Progenitor cell of endocrine pancreas (in vitro differentiated cells): Measurements from ENCODE around the gene MFN2. TPM values are rescaled to one million over a fixed set of nuclear protein-coding genes. Genes with fewer than 3 reads are reported as not detected.

Experiments used
- DNase-seq: peaks from one replicate; pipeline ENCODE4 v3.0.0; 2021; ENCODE audit warnings: low spot score; ENCODE audit not compliant: unreplicated experiment
- H3K27ac Mint-ChIP-seq: 2 replicates; pipeline ENCODE4 v1.8.0; 2021; ENCODE audit warnings: mild to moderate bottlenecking, moderate library complexity, mixed read lengths
- H3K27me3 Mint-ChIP-seq: 2 replicates; pipeline ENCODE4 v1.8.0; 2021; ENCODE audit warnings: mixed read lengths
- H3K36me3 Mint-ChIP-seq: 2 replicates; pipeline ENCODE4 v1.8.0; 2022; ENCODE audit warnings: mixed read lengths; ENCODE audit not compliant: insufficient read depth
- H3K4me1 Mint-ChIP-seq: 2 replicates; pipeline ENCODE4 v1.8.0; 2021; ENCODE audit warnings: low read depth, mixed read lengths
- H3K4me3 Mint-ChIP-seq: 2 replicates; pipeline ENCODE4 v1.8.0; 2021; ENCODE audit warnings: low read depth, mild to moderate bottlenecking, moderate library complexity, mixed read lengths
- H3K9me3 Mint-ChIP-seq: 2 replicates; pipeline ENCODE4 v1.8.0; 2021; ENCODE audit warnings: low read depth, mixed read lengths
- CTCF ChIP-seq: fragments of 200-600 bp; sonication (generic); IDR thresholded peaks from one replicate; pipeline ENCODE4 v1.5.0; 2021; ENCODE audit warnings: antibody characterized with exemption, mild to moderate bottlenecking; ENCODE audit not compliant: unreplicated experiment
- total RNA-seq: library from RNA; stranded (reverse); gene quantifications from 2 replicates; pipeline ENCODE4 v1.2.1, GENCODE V29; 2021

MFN2 gene
- total RNA-seq, 1 donor from 2014 or later, result 55.8 TPM

- DNase-seq, result no peak
- no peak overlapping the region for H3K27ac Mint-ChIP-seq
- H3K36me3 Mint-ChIP-seq, result no peaks in the 10 kb centered on the region
- peaks cover 12% of the 10 kb centered on the region for H3K4me1 Mint-ChIP-seq
- H3K27me3 Mint-ChIP-seq, result peaks cover 19% of the 10 kb centered on the region
- peak; percentile 16 for TF ChIP-seq CTCF
- H3K9me3 Mint-ChIP-seq, result no peaks in the 10 kb centered on the region
- no peak overlapping the region for H3K4me3 Mint-ChIP-seq
Measured at GRCh38 chr1:12052997-12053686, 72.9 kb downstream of the MFN2 start.

GRCh38 chr1:12053752-12054548 is 73.7 kb downstream of the MFN2 start:
- Mint-ChIP-seq H3K27ac (no peak overlapping the region), H3K4me1 (peaks cover 12% of the 10 kb centered on the region), H3K36me3 (no peaks in the 10 kb centered on the region), H3K27me3 (peaks cover 19% of the 10 kb centered on the region), H3K9me3 (no peaks in the 10 kb centered on the region), H3K4me3 (no peak overlapping the region)
- DNase-seq, result no peak
- TF ChIP-seq CTCF, result no peak

- Mint-ChIP-seq H3K27ac (no peak overlapping the region), H3K9me3 (no peaks in the 10 kb centered on the region), H3K4me1 (peaks cover 9% of the 10 kb centered on the region), H3K4me3 (no peak overlapping the region), H3K27me3 (peaks cover 24% of the 10 kb centered on the region), H3K36me3 (no peaks in the 10 kb centered on the region)
- TF ChIP-seq CTCF, result no peak
- DNase-seq, result no peak
Measured at GRCh38 chr1:12055259-12055658, 75.0 kb downstream of the MFN2 start.

- no peak for DNase-seq
- TF ChIP-seq CTCF, result no peak
Measured at GRCh38 chr1:12056331-12056841, 76.1 kb downstream of the MFN2 start.

GRCh38 chr1:12057382-12057781 is 77.1 kb downstream of the MFN2 start:
- H3K36me3 Mint-ChIP-seq, result no peaks in the 10 kb centered on the region
- no peak for DNase-seq
- no peak overlapping the region for H3K4me3 Mint-ChIP-seq
- no peaks in the 10 kb centered on the region for H3K9me3 Mint-ChIP-seq
- H3K4me1 Mint-ChIP-seq, result peaks cover 5% of the 10 kb centered on the region
- H3K27ac Mint-ChIP-seq, result no peak overlapping the region
- H3K27me3 Mint-ChIP-seq, result peaks cover 34% of the 10 kb centered on the region
- TF ChIP-seq CTCF, result no peak

More at GRCh38 chr1:12056331-12056841, 76.1 kb downstream of the MFN2 start:
- H3K27me3 Mint-ChIP-seq, result peaks cover 28% of the 10 kb centered on the region
- peaks cover 9% of the 10 kb centered on the region for H3K4me1 Mint-ChIP-seq
- no peaks in the 10 kb centered on the region for H3K9me3 Mint-ChIP-seq
- H3K36me3 Mint-ChIP-seq, result no peaks in the 10 kb centered on the region
- H3K27ac Mint-ChIP-seq, result no peak overlapping the region
- H3K4me3 Mint-ChIP-seq, result no peak overlapping the region
